ENCODE results near the gene DUOXA2.
"Not testable (repeated sequence)": the region's sequence is repeated elsewhere in the genome, so short reads cannot be mapped to it uniquely, and the experiment has no call there.

- TF ChIP-seq CTCF (IDR thresholded peaks at IDR 0.05; ENCODE audit: insufficient read depth, low read length, poor library complexity, severe bottlenecking); EZH2phosphoT487 (conservative IDR thresholded peaks at IDR 0.05; ENCODE audit: low read length): not testable (repeated sequence)
Measured at GRCh38 chr15:45077391-45077790, 36.7 kb upstream of the DUOXA2 start.

Measured in SU-DHL-6 (cell line).